Measurements from ENCODE around the gene PLEKHA7. TPM values are rescaled to one million over a fixed set of nuclear protein-coding genes. Genes with fewer than 3 reads are reported as not detected.

PLEKHA7 gene
- total RNA-seq, 1 experiment from 2014 or later, result 7.2 TPM

DNA sequence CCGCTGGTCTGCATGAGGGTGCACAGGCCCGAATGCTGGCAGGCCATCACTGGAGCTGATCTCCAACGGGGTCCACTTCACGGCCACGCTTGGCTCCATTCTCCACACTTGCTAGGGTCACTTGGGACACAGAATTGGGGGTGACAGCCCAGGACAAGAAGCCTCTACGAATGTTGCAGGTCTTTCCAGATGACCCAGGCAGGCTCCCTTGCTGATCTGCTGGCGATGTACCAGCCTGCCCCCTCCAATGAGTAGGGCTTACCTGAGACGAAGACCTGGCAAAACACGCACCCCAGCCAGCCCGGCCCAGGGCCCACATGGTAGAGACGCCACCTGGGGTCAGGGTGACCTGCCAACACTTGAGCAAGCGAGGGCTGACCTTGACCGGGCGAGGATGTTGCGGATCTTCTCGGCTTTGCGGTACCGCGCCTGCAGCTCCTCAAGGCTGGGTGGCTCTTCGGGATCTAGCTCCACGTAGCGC is 230.9 kb downstream of the PLEKHA7 start:
- H3K9ac ChIP-seq (ENCODE audit: low read length), result no peak overlapping the region
- H2AFZ ChIP-seq (ENCODE audit: low read depth, low read length, poor library complexity, severe bottlenecking), result no peak overlapping the region
- ATAC-seq (no peak), DNase-seq (ENCODE audit: low read depth, low spot score) (no peak)
- BruUV-seq (replicated peaks), result no TSS peak
- no peak overlapping the region for H3K27ac ChIP-seq (ENCODE audit: low read depth, low read length)
- H3K9me2 ChIP-seq (ENCODE audit: insufficient read depth), result no peaks in the 10 kb centered on the region
- no peaks in the 10 kb centered on the region for H4K20me1 ChIP-seq (ENCODE audit: insufficient read depth)
- POLR2A ChIA-PET, result no interaction called here
- CTCF ChIA-PET, result interaction anchor here (1.5 kb wide), 1 partner anchor 814 kb away, joined by 3 read pairs; no protein-coding TSS in a partner anchor
- no peaks in the 10 kb centered on the region for H3K9me3 ChIP-seq (ENCODE audit: control insufficient read depth in 1 of 2, insufficient read depth in 1 of 2, low read depth in 1 of 2, low read length in 2 of 2)
- no peak overlapping the region for H3K4me3 ChIP-seq (replicated peaks in 1 of 2; ENCODE audit: low read depth in 1 of 2, low read length in 2 of 2)
- no peak overlapping the region for H3K4me2 ChIP-seq (ENCODE audit: low read length)
- intact Hi-C loops (cut with micrococcal nuclease), result no loop called here
- H3K4me1 ChIP-seq (ENCODE audit: control insufficient read depth in 1 of 2, insufficient read depth in 2 of 2, low read length in 2 of 2), result peaks cover 44 to 58% of the 10 kb centered on the region in 2 experiments
- no peaks in the 10 kb centered on the region for H3K36me3 ChIP-seq (ENCODE audit: control insufficient read depth in 1 of 2, insufficient read depth in 2 of 2, low read length in 2 of 2)
- no peaks in the 10 kb centered on the region for H3K27me3 ChIP-seq (ENCODE audit: insufficient read depth, low read length)
- H3K79me2 ChIP-seq (ENCODE audit: insufficient read depth, low read length), result no peaks in the 10 kb centered on the region
- RAD21 ChIA-PET (ENCODE audit: low non-redundant PET in 1 of 2, low total read pairs in 2 of 2, uncharacterized antibody in 2 of 2, unreplicated experiment in 2 of 2), result interaction anchor here in 1 of 2 experiments (0.6 kb wide), 1 partner anchor 281 kb away, joined by 4 read pairs; no protein-coding TSS in a partner anchor
- TF ChIP-seq FOSL1 (IDR thresholded peaks at IDR 0.05; ENCODE audit: low read depth) (no peak), ELF1 (IDR thresholded peaks at IDR 0.05; ENCODE audit: borderline replicate concordance, low read depth) (no peak), RAD21 (IDR thresholded peaks at IDR 0.05; ENCODE audit: low read depth) (no peak), TCF7L2 (IDR thresholded peaks at IDR 0.05; ENCODE audit: borderline replicate concordance, extremely low read depth, insufficient read depth, insufficient read length) (no peak), ZFX (IDR thresholded peaks at IDR 0.05) (no peak), POLR2AphosphoS5 (IDR thresholded peaks at IDR 0.05; ENCODE audit: low read depth, low read length) (no peak), EZH2 (IDR thresholded peaks at IDR 0.05) (no peak)
- TF ChIP-seq, protein P1, sequence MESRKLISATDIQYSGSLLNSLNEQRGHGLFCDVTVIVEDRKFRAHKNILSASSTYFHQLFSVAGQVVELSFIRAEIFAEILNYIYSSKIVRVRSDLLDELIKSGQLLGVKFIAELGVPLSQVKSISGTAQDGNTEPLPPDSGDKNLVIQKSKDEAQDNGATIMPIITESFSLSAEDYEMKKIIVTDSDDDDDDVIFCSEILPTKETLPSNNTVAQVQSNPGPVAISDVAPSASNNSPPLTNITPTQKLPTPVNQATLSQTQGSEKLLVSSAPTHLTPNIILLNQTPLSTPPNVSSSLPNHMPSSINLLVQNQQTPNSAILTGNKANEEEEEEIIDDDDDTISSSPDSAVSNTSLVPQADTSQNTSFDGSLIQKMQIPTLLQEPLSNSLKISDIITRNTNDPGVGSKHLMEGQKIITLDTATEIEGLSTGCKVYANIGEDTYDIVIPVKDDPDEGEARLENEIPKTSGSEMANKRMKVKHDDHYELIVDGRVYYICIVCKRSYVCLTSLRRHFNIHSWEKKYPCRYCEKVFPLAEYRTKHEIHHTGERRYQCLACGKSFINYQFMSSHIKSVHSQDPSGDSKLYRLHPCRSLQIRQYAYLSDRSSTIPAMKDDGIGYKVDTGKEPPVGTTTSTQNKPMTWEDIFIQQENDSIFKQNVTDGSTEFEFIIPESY (IDR thresholded peaks at IDR 0.05; ENCODE audit: extremely low read depth, insufficient replicate concordance, low read length), result no peak
